SK-N-SH treated with all-trans-retinoic acid at 6 μM for 48 hours (cell line): Measurements from ENCODE around the gene QKI.

Experiments
- CSDC2 ChIP-seq: fragments of 250-450 bp; sonication (Bioruptor Pico); IDR thresholded peaks from 2 replicates; pipeline ENCODE4 v1.5.0; 2020; ENCODE audit warnings: mild to moderate bottlenecking, moderate library complexity
- ISL1 ChIP-seq: fragments of 250-450 bp; sonication (Bioruptor Pico); IDR thresholded peaks from 2 replicates; pipeline ENCODE4 v2.1.2; 2022; ENCODE audit warnings: mild to moderate bottlenecking, moderate library complexity
- RARB ChIP-seq: fragments of 250-450 bp; sonication (Bioruptor Pico); IDR thresholded peaks from 2 replicates; pipeline ENCODE4 v1.8.0; 2021; ENCODE audit warnings: mild to moderate bottlenecking, moderate library complexity
- TCF4 ChIP-seq: fragments of 250-450 bp; sonication (Bioruptor Pico); IDR thresholded peaks from 2 replicates; pipeline ENCODE4 v1.8.0; 2021; ENCODE audit warnings: mild to moderate bottlenecking, moderate library complexity, borderline replicate concordance
- ZC3H10 ChIP-seq: fragments of 250-450 bp; sonication (Bioruptor Pico); IDR thresholded peaks from 2 replicates; pipeline ENCODE4 v1.5.1; 2021; ENCODE audit warnings: mild to moderate bottlenecking, moderate library complexity
- ZFP3 ChIP-seq: fragments of 250-450 bp; sonication (Bioruptor Pico); IDR thresholded peaks from 2 replicates; pipeline ENCODE4 v1.5.0; 2020; ENCODE audit warnings: mild to moderate bottlenecking, moderate library complexity
- ZNF565 ChIP-seq: fragments of 450-650 bp; formaldehyde crosslinking; conservative IDR thresholded peaks from 2 replicates; pipeline ENCODE4 v1.5.0; 2020; ENCODE audit warnings: low read depth, mild to moderate bottlenecking, moderate library complexity
- TF ChIP-seq, protein P1 (sequence below): fragments of 250-450 bp; sonication (Bioruptor Pico); IDR thresholded peaks from 2 replicates; pipeline ENCODE4 v1.8.0; 2020; ENCODE audit warnings: mild to moderate bottlenecking, moderate library complexity, borderline replicate concordance
- TF ChIP-seq, protein P2 (sequence below): fragments of 250-450 bp; sonication (Bioruptor Pico); IDR thresholded peaks from 2 replicates; pipeline ENCODE4 v1.5.1; 2020; ENCODE audit warnings: low read depth, mild to moderate bottlenecking, moderate library complexity
- TF ChIP-seq, protein P3 (sequence below): fragments of 250-450 bp; sonication (Bioruptor Pico); IDR thresholded peaks from 2 replicates; pipeline ENCODE4 v1.8.0; 2021; ENCODE audit warnings: low read depth, mild to moderate bottlenecking, moderate library complexity, borderline replicate concordance
- TF ChIP-seq, protein P4 (sequence below): fragments of 250-450 bp; sonication (Bioruptor Pico); IDR thresholded peaks from 2 replicates; pipeline ENCODE4 v1.5.1; 2021; ENCODE audit warnings: mild to moderate bottlenecking, moderate library complexity
- TF ChIP-seq, protein P5 (sequence below): fragments of 250-450 bp; sonication (Bioruptor Pico); IDR thresholded peaks from 2 replicates; pipeline ENCODE4 v1.5.0; 2020; ENCODE audit warnings: mild to moderate bottlenecking, moderate library complexity

DNA sequence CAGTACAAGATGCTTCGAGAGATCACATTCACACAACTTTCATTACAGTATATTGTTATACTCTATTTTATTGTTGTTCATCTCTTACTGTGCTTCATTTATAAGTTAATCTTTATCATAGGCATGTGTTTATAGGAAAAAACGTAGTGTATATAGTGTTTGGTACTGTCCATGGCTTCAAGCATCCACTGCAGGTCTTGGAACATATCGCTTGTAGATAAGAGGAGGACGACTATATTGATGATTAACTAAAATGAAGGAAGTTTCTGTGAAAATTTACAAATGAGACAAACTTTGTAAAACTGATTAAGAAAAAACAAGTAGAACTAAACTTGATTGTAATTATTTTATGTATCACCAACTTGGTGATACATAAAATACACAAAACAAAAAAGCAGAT lies 98.5 kb downstream of the QKI start:
- TF ChIP-seq, protein P1, sequence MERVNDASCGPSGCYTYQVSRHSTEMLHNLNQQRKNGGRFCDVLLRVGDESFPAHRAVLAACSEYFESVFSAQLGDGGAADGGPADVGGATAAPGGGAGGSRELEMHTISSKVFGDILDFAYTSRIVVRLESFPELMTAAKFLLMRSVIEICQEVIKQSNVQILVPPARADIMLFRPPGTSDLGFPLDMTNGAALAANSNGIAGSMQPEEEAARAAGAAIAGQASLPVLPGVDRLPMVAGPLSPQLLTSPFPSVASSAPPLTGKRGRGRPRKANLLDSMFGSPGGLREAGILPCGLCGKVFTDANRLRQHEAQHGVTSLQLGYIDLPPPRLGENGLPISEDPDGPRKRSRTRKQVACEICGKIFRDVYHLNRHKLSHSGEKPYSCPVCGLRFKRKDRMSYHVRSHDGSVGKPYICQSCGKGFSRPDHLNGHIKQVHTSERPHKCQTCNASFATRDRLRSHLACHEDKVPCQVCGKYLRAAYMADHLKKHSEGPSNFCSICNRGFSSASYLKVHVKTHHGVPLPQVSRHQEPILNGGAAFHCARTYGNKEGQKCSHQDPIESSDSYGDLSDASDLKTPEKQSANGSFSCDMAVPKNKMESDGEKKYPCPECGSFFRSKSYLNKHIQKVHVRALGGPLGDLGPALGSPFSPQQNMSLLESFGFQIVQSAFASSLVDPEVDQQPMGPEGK (CRISPR knock-in tag) = no peak
- no peak for TF ChIP-seq TCF4 (CRISPR knock-in tag)
- TF ChIP-seq, protein P2, sequence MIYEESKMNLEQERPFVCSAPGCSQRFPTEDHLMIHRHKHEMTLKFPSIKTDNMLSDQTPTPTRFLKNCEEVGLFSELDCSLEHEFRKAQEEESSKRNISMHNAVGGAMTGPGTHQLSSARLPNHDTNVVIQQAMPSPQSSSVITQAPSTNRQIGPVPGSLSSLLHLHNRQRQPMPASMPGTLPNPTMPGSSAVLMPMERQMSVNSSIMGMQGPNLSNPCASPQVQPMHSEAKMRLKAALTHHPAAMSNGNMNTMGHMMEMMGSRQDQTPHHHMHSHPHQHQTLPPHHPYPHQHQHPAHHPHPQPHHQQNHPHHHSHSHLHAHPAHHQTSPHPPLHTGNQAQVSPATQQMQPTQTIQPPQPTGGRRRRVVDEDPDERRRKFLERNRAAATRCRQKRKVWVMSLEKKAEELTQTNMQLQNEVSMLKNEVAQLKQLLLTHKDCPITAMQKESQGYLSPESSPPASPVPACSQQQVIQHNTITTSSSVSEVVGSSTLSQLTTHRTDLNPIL (CRISPR knock-in tag) = no peak
- no peak for TF ChIP-seq CSDC2 (CRISPR knock-in tag)
- TF ChIP-seq, protein P3, sequence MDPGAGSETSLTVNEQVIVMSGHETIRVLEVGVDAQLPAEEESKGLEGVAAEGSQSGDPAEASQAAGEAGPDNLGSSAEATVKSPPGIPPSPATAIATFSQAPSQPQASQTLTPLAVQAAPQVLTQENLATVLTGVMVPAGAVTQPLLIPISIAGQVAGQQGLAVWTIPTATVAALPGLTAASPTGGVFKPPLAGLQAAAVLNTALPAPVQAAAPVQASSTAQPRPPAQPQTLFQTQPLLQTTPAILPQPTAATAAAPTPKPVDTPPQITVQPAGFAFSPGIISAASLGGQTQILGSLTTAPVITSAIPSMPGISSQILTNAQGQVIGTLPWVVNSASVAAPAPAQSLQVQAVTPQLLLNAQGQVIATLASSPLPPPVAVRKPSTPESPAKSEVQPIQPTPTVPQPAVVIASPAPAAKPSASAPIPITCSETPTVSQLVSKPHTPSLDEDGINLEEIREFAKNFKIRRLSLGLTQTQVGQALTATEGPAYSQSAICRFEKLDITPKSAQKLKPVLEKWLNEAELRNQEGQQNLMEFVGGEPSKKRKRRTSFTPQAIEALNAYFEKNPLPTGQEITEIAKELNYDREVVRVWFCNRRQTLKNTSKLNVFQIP = no peak
- no peak for TF ChIP-seq ISL1 (CRISPR knock-in tag)
- TF ChIP-seq, protein P4, sequence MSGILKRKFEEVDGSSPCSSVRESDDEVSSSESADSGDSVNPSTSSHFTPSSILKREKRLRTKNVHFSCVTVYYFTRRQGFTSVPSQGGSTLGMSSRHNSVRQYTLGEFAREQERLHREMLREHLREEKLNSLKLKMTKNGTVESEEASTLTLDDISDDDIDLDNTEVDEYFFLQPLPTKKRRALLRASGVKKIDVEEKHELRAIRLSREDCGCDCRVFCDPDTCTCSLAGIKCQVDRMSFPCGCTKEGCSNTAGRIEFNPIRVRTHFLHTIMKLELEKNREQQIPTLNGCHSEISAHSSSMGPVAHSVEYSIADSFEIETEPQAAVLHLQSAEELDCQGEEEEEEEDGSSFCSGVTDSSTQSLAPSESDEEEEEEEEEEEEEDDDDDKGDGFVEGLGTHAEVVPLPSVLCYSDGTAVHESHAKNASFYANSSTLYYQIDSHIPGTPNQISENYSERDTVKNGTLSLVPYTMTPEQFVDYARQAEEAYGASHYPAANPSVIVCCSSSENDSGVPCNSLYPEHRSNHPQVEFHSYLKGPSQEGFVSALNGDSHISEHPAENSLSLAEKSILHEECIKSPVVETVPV (CRISPR knock-in tag) = no peak
- no peak for TF ChIP-seq ZFP3 (CRISPR knock-in tag)
- TF ChIP-seq, protein P5, sequence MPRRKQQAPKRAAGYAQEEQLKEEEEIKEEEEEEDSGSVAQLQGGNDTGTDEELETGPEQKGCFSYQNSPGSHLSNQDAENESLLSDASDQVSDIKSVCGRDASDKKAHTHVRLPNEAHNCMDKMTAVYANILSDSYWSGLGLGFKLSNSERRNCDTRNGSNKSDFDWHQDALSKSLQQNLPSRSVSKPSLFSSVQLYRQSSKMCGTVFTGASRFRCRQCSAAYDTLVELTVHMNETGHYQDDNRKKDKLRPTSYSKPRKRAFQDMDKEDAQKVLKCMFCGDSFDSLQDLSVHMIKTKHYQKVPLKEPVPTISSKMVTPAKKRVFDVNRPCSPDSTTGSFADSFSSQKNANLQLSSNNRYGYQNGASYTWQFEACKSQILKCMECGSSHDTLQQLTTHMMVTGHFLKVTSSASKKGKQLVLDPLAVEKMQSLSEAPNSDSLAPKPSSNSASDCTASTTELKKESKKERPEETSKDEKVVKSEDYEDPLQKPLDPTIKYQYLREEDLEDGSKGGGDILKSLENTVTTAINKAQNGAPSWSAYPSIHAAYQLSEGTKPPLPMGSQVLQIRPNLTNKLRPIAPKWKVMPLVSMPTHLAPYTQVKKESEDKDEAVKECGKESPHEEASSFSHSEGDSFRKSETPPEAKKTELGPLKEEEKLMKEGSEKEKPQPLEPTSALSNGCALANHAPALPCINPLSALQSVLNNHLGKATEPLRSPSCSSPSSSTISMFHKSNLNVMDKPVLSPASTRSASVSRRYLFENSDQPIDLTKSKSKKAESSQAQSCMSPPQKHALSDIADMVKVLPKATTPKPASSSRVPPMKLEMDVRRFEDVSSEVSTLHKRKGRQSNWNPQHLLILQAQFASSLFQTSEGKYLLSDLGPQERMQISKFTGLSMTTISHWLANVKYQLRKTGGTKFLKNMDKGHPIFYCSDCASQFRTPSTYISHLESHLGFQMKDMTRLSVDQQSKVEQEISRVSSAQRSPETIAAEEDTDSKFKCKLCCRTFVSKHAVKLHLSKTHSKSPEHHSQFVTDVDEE (CRISPR knock-in tag) = no peak
- no peak for TF ChIP-seq RARB (CRISPR knock-in tag)
- no peak for TF ChIP-seq ZNF565
- no peak for TF ChIP-seq ZC3H10
